ENCODE results near the gene YPEL2. TPM values are rescaled to one million over a fixed set of nuclear protein-coding genes. Genes with fewer than 3 reads are reported as not detected.

The YPEL2 gene
- 13.9 and 20.2 TPM in 2 replicates for total RNA-seq

GRCh38 chr17:59331129-59331928 lies at the start of gene YPEL2:
Gene YPEL2 (plus strand): TSS chr17:59331655. CDS start chr17:59353410, 21,755 bp downstream.

Small RNA genes lying within 50 kb of the gene (small RNA-seq; reads per million reads assigned to genes)
- gene MIR4729 = not detected

Other genes starting within 250 kb of the YPEL2 start
- gene TRIM37, start 224.8 kb upstream of the YPEL2 start, total RNA-seq = 43.6 and 43.7 TPM in 2 replicates
- 60.1 and 80.3 TPM in 2 replicates for gene SKA2, start 176.5 kb upstream of the YPEL2 start, total RNA-seq
- gene PRR11, start 175.9 kb upstream of the YPEL2 start, total RNA-seq = 72.1 and 254 TPM in 2 replicates
- gene SMG8, start 121.6 kb upstream of the YPEL2 start, total RNA-seq = 21.3 and 23.0 TPM in 2 replicates
- gene GDPD1, start 111.1 kb upstream of the YPEL2 start, total RNA-seq = 0.39 and 0.86 TPM in 2 replicates
- gene DHX40, start 234.0 kb downstream of the YPEL2 start, total RNA-seq = 88.9 and 104 TPM in 2 replicates